ENCODE results near the gene MYRIP.

- TF ChIP-seq CTCF (IDR thresholded peaks at IDR 0.05), result no peak
- TF ChIP-seq POLR2A (IDR thresholded peaks at IDR 0.05), result no peak
Measured at GRCh38 chr3:39972508-39972907, 163.1 kb downstream of the MYRIP start.
